Activated T-cell treated with anti-CD3 and anti-CD28 coated beads, Interleukin-2, amount 50 U/mL, for 48 hours (primary cell): ENCODE measurements around the gene KIF5B.
"Not testable (repeated sequence)": the region's sequence is repeated elsewhere in the genome, so short reads cannot be mapped to it uniquely, and the experiment has no call there.

ENCODE experiments used
- DNase-seq, 2 experiments: peaks; one replicate each; pipeline ENCODE4 v3.0.0-alpha.2; 2020

Gene KIF5B

DNA sequence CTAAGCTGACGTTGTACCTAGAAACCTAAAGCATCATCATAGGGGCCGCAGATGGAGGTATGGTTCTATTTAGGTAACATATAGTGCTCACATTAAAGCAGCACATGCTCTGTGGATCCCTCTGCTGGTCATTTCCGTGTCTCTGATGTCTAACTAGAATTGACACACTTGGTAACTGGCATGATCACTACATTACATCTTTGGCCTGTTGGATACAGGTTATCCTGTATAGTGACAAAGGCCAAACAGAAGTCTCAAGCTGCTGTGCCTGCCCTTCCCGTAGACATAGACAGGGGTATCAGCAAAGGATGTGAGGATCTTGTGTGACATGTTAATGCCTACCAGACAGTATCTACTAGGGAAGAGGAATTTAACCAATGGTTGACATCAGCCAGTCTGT is 51.2 kb downstream of the KIF5B start:
- peak; percentile 42 to 45 for DNase-seq

DNA sequence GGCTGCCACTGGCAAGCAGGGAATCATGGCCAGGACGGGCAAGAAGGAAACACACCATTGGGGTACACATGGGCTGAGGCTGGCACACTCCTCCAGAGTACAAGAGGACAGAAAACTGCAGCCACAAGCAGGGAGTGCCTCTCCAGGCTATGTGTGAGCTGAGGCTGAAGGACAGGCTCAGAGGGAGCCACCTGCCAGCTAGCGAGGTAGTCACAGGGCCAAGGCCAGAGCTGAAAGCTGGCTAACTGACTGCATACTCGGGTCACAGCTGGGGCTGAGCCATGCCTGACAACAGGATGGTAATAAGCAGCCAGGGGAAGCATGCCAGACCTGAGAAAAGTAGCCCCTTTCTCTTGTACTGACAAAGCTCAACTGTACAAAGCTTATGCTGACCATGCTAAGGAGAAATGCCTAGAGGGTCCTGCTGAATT is 52.0 kb downstream of the KIF5B start:
- DNase-seq = peak in 1 of 2 experiments; percentile 35

DNA sequence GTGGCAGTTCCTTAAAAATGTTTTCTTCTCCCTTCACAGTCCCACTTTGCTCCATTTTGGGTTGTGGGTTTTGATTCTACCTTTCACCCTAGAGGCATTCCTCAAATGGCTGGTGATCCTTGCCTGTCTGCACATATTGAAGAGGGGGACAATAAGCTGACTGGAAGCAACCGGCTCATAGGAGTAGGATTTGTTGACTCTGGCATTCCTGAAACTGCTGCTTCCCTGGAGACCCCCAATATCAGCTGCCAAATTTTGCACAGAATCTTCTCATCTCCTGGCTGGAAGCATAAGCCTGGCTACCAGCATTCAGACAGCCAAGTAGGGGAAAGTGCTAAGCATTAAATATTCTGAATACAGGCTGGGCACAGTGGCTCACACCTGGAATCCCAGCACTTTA is 53.7 kb downstream of the KIF5B start:
- no peak for DNase-seq

DNA sequence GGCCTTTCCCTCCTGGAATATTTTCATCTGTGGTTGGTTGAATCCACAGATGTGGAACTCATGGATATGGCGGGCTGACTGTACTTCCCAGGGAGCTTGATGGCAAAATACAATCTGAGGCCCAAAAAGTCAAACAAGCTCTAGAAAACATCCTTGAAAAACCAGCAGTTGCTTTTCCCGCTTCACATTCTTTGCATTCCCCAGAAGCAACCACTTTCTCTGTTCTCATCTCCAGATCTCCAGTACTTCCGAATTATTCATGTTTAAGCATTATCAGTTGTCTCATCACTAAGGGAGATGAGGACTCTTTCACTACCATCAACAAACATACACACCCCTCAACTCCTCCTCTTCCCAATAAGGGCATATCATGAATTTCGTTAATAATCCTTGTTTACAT is 55.3 kb downstream of the KIF5B start:
- no peak for DNase-seq

DNA sequence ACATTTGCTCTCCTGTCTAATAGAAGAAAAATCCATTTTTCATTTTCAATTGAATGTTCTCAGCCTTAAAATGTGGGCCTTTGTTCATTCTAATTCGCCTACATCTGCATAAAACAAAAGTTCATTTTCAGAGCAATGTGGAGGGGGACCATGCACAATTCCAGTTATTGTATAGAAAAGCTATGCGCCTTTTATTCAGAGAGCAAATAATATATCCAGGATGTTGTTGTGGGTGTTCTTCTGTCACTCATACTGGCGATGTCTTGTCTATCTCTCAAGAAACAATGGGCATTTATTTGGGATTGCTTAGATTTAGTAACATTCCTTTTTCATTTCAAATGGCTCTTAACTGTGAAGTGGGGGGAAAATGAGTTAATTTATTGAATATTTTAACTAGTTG is 56.4 kb downstream of the KIF5B start:
- DNase-seq = no peak

DNA sequence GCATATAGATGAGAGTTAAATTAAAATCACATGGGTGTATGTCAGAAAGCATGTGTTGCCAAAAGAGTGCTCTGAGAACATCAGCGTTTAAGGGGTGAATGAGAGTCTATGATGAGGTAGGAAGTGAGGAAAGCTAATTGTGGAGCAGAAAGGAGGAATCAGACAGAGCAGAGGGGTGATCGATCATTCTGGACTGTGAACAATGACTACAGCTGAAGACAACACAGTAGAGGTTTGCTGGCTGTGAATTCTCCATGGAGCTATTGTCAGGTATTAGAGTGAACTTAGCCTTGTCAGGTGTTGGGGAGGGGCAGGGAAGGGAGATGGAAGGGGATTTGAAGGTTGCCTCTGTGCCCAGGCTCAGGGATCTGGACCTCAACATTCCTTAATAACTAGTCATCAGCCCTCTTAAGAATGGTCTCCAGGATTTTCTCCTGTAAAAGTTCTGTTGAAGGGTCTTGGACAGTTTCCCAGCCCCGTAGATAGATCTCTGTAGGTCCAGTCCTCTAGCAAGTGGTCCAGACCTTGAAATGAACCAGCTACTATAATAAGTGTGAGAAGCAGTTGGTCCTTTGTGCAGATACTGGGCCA is 57.1 kb downstream of the KIF5B start:
- no peak for DNase-seq

DNA sequence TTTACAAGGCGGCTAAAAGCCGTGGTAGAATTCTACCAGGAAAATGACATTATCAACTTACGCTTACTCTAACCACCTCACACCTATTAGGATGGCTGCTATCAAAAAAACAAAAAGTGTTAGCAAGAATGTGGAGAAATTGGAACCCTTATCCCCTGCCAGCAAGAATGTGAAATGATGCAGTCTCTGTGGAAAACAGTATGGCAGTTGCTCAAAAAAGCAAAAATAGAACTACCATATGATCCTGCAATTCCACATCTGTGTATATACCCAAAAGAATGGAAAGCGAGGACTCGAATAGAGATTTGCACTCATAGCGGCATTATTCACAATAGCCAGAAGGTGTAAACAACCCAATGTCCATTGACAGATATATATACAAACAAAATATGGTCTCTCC is 61.3 kb downstream of the KIF5B start:
- DNase-seq = no peak

DNA sequence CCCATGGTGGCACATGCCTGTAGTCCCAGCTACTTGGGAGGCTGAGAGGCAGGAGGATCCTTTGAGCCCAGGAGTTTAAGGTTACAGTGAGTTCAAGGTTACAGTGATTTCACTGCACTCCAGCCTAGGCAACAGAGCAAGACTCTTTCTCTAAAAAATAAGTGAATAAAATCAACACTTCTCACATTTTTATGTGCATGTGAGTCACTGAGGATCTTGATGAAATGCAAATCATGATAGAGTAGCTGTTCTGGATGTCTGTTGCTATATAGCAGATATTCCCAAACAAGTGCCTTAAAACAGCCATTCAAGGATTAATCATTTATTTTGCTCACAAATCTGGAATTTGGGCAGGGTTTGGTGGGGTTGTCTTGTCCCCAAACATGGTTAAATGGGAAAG is 65.3 kb downstream of the KIF5B start:
- no peak for DNase-seq

DNA sequence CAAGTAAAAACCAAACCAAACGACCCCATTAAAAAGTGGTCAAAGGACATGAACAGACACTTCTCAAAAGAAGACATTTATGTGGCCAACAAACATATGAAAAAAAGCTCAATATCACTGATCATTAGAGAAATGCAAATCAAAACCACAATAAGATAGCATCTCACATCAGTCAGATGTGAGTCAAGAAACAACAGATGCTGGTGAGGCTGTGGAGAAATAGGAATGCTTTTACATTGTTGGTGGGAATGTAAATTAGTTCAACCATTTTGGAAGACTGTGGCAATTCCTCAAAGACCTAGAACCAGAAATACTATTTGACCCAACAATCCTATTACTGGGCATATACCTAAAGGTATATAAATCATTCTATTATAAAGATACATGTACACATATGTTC is 68.4 kb downstream of the KIF5B start:
- DNase-seq = not testable (repeated sequence)

DNA sequence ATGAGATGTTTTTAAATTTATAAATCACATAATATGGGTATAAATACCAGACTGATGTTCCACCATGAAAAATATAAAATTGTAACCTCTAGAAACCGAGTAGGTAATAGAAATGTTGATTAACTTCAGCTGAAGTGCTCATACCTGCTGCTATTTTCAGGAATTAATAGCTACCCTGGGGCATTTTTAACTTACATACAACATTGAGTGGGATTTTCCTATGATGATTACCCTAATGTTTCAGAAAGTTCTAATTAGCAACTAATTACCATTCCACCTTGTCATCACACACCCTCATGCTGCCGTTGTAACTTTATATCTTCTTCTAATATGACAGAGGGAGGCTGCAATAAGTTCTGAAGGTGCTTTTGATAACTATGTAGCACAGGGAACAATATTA is 74.1 kb downstream of the KIF5B start:
- no peak for DNase-seq

DNA sequence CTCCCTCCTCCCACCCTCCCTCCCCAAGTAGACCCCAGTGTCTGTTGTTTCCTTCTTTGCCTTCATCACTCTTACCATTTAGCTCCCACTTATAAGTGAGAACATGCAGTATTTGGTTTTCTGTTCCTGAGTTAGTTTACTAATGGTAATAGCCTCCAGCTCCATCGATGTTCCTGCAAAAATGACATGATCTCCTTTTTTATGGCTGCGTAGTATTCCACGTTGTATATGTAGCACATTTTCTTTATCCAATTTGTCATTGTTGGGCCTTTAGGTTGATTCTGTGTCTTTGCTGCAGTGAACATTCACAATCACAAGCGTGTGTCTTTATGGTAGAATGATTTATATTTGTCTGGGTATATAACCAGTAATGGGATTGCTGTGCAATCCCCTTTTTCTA is 75.8 kb downstream of the KIF5B start:
- no peak for DNase-seq

DNA sequence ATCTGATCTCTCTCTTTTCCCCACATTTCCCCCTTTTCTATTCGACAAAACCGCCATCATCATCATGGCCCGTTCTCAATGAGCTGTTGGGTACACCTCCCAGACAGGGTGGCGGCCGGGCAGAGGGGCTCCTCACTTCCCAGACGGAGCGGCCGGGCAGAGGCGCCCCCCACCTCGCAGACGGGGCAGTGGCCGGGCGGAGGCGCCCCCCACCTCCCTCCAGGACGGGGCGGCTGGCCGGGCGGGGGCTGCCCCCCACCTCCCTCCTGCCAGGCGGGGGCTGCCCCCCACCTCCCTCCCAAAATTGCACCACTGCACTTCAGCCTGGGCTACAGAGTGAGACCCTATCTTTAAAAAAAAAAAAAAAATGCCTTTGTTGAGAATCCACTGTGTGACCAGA is 77.2 kb downstream of the KIF5B start:
- DNase-seq = not testable (repeated sequence)

DNA sequence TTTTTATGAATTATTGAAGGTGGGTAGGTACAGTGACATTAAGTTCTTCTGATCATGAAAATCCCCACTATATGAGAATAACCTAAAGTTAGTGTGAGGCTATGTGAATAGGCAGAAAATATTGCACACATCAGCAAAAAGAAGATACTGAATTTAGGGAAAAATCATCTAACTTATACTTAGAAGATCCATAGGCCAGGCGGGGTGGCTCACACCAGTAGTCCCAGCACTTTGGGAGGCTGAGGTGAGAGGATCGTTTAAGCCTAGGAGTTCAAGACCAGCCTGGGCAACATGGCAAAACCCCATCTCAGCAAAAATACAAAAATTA is 78.1 kb downstream of the KIF5B start:
- DNase-seq = no peak

DNA sequence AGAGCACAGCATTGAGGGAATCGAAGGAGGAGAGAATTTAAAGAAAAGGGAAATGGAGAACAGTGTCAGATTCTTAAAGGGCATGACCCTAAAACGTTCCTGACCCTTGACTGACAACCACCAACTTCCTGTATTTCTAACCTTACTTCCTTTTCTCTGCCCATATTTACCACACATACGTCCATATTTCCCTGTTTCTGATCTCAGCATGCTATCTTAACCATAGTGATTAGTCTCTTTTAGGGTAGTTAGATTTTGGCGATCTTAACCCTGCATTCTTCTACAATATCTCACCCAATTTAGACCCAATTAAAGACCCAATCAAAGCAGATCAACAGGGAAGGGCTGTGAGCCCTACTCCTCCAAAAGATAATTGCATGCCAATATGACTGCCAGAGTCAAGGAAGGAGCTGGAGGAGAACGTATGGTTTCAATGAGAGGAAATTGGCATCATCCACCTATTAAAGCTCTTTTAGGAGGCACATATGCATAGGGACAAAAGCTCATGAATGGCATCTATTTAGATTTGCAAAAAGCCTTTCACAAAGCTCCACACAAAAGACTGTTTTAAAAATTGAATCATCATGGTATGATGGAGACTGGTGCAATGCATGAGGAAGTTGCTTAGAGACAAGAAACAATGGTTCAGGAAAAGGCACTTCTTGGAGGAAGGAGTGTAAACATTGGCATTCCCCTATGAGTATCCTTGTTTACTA is 78.6 kb downstream of the KIF5B start:
- DNase-seq = no peak

DNA sequence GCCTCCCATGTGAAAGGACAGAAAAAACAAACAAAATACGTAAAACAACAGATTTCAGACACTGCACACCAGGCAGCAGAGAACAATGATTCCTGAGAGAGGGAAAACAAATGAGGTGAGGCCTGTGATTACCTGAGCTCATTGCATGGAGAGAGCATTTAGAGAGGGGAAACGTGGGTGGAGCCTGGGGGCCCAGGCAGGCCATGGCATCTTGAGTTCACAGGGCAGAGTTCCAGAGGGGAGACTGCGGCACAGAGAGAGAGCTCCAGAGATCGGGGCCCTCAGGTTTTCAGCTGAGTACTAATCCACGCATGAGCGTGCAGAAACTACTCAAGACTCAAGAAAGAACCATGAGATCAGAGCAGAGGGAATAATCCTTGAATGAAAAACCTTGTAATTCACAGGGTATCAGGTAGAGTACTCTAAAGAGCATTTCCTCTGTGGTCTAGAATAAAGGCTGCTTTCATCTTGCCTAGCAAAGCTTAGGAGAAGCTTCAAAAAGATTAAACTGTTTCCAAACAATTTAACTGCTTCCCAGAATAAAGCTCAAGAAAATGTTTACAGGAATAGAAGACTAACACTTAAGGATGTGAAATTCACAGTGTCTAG is 81.0 kb downstream of the KIF5B start:
- DNase-seq = no peak

DNA sequence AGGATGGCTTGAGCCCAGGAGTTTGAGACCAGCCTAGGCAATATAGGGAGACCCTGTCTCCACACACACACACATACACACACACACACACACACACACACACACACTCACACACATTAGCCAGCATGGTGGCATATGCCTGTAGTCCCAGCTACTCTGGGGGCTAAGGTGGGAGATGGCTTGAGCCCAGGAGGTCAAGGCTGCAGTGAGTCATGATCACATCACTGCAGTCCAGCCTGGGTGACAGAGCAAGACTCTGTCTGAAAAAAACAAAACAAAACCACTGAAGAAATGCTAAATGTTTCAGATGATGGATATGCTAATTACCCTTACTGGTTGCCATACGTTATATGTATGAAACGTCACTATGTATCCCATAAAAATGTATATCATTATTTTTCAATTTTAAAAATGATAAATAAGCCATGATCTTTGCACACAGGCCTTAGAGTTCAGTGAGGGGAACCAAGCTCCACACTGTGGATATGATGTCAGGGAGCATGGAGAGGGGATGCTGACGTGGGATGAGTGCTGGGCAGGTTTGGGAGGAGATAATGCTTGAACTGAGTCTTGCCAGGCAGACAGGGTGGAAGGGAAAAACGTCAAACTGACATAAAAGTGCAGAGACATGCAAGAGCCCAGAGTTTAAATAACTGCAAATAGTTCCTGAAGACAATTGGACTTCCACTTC is 81.6 kb downstream of the KIF5B start:
- no peak for DNase-seq

DNA sequence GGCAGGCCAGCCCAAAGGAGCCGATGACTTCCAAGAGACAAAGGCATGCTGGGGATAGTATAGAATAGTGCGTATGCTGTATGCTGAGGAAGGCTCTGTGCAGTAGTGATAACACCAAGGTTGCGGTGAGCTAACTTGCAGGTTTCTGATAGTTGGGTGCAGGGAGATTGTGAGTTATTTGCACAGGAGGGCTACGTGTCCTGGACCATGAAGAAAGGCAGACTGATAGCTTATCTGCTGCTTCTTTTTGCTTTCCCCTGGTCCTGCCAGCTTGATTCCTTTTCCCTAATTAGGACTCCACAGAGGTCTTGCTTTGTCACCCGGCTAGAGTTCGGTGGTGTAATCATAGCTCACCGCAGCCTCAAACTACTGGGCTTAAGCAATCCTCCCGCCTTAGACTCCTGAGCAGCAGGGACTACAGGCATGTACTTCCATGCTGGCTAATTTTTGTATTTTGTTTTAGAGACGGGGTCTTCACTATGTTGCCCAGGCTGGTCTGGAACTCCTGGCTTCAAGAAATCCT is 83.6 kb downstream of the KIF5B start:
- DNase-seq = no peak

DNA sequence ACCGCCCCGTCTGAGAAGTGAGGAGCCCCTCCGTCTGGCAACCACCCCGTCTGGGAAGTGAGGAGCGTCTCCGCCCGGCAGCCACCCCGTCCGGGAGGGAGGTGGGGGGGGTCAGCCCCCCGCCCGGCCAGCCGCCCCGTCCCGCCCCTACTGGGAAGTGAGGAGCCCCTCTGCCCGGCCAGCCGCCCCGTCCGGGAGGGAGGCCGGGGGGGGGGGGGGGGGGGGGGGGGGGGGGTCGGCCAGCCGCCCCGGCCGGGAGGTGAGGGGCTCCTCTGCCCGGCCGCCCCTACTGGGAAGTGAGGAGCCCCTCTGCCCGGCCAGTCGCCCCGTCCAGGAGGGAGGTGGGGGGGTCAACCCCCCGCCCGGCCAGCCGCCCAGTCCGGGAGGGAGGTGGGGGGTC is 86.4 kb downstream of the KIF5B start:
- not testable (repeated sequence) for DNase-seq

DNA sequence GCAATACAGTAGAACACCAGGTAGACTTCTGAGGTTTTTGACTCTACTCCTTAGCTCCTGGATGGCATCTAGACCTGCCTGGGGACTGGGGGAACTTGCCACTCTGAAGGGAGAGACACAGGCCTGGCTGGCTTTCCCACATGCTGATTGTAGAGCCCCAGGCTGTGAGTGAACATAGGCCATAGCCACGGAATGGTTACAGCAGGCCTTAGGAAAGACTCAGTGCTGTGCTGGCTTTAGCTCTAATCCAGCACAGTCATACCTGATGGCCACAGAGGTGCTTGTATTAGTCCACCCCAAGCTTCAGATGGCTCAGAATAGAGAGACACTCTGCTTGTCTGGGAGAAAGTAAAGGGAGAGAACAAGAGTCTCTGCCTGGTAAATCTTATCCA is 92.6 kb downstream of the KIF5B start:
- DNase-seq = no peak

DNA sequence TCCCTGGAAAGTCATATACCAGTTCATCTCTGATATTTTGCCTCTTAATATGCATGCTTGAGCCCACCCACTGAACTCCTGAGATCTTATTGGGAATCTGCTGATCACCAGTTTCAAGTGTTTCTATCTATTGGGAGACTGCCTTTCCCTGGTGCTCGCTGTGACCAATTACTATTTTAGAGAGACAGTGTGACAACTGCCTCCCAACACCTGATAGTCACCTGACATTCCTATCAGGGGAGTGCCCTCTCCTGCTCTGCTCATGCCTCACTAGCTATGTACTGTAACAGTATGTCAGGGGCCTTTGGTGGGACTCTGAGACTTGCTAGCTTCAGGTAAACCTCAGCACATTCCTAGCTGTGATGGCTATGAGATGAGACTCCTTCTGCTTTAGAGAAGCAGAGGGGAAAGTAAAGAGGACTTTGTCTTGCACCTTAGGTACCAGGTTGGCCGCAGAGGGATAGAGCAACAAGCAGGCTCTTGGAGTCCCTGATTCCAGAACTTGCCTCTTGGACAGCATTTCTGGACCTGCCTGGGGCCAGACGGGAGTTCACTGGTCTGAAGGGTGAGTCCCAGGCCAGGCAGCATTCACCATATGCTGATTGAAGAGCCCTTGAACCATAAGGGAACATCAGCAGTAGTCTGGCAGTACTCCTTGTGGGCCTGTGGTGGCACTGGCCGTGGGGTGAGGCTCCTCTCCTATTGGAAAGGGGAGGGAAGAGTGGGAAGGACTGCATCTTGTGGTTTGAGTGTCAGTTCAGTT is 93.2 kb downstream of the KIF5B start:
- no peak for DNase-seq

DNA sequence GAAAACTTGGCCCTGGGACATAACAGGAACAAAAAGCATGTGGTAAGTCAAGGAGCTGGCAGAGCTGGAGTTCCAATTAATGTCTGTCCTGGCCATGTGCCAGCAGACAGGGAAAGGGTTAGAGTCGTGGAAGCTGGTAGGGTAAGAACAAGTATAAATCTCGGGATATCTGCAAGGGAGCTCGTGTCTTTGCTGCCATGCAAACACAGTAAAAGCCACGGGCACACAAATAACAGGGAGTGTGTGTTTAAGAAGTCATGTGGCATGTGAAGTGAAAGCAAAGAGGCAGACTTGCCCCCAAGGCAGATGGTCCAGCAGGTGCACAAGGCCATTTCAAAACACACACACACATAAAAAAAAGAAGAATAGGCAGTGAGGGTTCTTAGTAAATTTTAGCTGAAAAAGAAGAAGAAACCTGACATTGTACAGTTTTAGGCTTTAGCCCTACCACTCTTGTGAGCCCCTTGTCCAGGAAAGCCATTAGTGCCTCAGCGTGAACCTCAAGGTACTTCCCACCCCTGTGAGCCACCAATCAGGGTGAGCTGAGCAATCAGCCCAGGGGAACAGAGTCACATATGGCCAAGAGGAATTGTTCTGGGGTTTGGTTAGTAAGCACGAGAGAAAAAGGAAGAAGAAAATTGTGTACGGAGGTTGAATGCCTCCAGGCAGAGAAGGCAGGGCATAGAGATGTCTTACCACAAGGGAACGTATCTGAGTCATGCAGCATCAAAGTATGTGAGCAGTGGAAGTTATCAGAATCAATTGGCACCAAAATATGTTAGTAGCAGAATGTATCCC is 94.7 kb downstream of the KIF5B start:
- peak; percentile 23 for DNase-seq
